Measurements from ENCODE around the gene TAF4B.

DNA sequence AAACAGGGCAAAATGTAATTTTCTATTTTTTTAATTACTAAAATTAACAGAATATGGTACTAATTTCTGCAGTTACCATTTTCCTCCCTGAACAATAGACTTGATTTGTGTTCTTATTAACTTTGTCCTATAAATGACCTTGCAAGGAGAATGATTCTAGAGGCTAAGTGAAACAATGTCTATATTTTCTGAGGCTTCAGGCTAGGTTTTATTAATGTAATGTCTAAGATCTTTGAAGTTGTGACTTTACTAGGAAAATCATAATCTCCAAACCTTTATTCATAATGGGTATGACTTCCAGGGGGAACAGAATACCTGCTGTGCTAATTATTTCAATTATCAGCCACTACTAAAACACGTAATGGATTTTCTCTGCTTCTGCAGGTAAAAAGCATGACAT, 94.4 kb downstream of the TAF4B start:
- TF ChIP-seq, protein P1, sequence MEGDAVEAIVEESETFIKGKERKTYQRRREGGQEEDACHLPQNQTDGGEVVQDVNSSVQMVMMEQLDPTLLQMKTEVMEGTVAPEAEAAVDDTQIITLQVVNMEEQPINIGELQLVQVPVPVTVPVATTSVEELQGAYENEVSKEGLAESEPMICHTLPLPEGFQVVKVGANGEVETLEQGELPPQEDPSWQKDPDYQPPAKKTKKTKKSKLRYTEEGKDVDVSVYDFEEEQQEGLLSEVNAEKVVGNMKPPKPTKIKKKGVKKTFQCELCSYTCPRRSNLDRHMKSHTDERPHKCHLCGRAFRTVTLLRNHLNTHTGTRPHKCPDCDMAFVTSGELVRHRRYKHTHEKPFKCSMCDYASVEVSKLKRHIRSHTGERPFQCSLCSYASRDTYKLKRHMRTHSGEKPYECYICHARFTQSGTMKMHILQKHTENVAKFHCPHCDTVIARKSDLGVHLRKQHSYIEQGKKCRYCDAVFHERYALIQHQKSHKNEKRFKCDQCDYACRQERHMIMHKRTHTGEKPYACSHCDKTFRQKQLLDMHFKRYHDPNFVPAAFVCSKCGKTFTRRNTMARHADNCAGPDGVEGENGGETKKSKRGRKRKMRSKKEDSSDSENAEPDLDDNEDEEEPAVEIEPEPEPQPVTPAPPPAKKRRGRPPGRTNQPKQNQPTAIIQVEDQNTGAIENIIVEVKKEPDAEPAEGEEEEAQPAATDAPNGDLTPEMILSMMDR (conservative IDR thresholded peaks at IDR 0.05 in 1 of 2, IDR thresholded peaks at IDR 0.05 in 1 of 2; ENCODE audit: extremely low read depth in 1 of 2, insufficient read depth in 1 of 2, low read depth in 1 of 2, low read length in 2 of 2) = no peak
- no peak for TF ChIP-seq EZH2 (IDR thresholded peaks at IDR 0.05; ENCODE audit: borderline replicate concordance, low read length)

Measured in mammary epithelial cell (primary cell).